Stomach (tissue), 4 donors: ENCODE measurements around the gene PLCG2.

Source experiments
- CTCF ChIP-seq, 7 experiments: fragments of 450-650 bp in 4 of 7; fragments of 200-600 bp in 3 of 7; sonication (generic) in 3 of 7; IDR thresholded peaks; one replicate each; pipeline ENCODE4 v1.5.1; 2016 to 2019; ENCODE audit warnings: antibody characterized with exemption in 7 of 7, control low read depth in 2 of 7, mild to moderate bottlenecking in 1 of 7
- EP300 ChIP-seq: sonication (generic); formaldehyde crosslinking; IDR thresholded peaks from one replicate; pipeline ENCODE4 v1.6.1; 2017; ENCODE audit warnings: antibody characterized with exemption
- POLR2A ChIP-seq, 4 donors: fragments of 450-650 bp; IDR thresholded peaks; one replicate each; pipeline ENCODE4 v1.6.1; 2016; ENCODE audit warnings: antibody characterized with exemption in 4 of 4, control low read depth in 2 of 4, mild to moderate bottlenecking in 1 of 4, moderate library complexity in 1 of 4
- POLR2AphosphoS5 ChIP-seq, 3 donors: sonication (generic); formaldehyde crosslinking; IDR thresholded peaks; one replicate each; pipeline ENCODE4 v1.6.1; 2016; ENCODE audit warnings: antibody characterized with exemption in 3 of 3

- TF ChIP-seq CTCF (IDR thresholded peaks at IDR 0.05) = no peak
- TF ChIP-seq POLR2AphosphoS5 (IDR thresholded peaks at IDR 0.05) = no peak
- TF ChIP-seq POLR2A (IDR thresholded peaks at IDR 0.05) = no peak
- TF ChIP-seq EP300 = no peak
Observed at GRCh38 chr16:81826523-81826922, 47.4 kb downstream of the PLCG2 start.
